Mesodermal cell (in vitro differentiated cells): ENCODE measurements around the gene EZH2.

Source experiments
- H3K27ac ChIP-seq: 2 replicates; pipeline ENCODE4 v1.7.0; 2013; ENCODE audit warnings: mild to moderate bottlenecking, low read depth, low read length, moderate library complexity; ENCODE audit not compliant: severe bottlenecking
- H3K36me3 ChIP-seq: 2 replicates; pipeline ENCODE4 v1.7.1; 2013; ENCODE audit warnings: mild to moderate bottlenecking, low read length, moderate library complexity; ENCODE audit not compliant: control insufficient read depth, insufficient read depth
- H3K4me1 ChIP-seq: one replicate; pipeline ENCODE4 v1.7.1; 2013; ENCODE audit warnings: mild to moderate bottlenecking, low read length; ENCODE audit not compliant: insufficient read depth, control insufficient read depth, poor library complexity, severe bottlenecking
- H3K4me3 ChIP-seq: 2 replicates; pipeline ENCODE4 v1.7.0; 2013; ENCODE audit warnings: low read length, control low read depth, mild to moderate bottlenecking; ENCODE audit not compliant: insufficient read depth, poor library complexity, severe bottlenecking; ENCODE audit errors: extremely low read depth
- H3K9me3 ChIP-seq: 2 replicates; pipeline ENCODE4 v1.7.1; 2013; ENCODE audit warnings: mild to moderate bottlenecking, low read length, moderate library complexity; ENCODE audit not compliant: control insufficient read depth
- WGBS, 2 experiments: methylation state at CpG; one replicate each; pipeline ENCODE4 v1.1.5; 2013; ENCODE audit warnings: missing lambda C conversion rate in 2 of 2; ENCODE audit not compliant: insufficient coverage in 2 of 2; 5-methylcytosine and 5-hydroxymethylcytosine counted together

The EZH2 gene

GRCh38 chr7:148831782-148832181, 52.3 kb downstream of the EZH2 start:
- H3K36me3 ChIP-seq: peaks cover 42% of the 10 kb centered on the region
- H3K27ac ChIP-seq: no peak overlapping the region
- H3K4me1 ChIP-seq: no peaks in the 10 kb centered on the region
- no peaks in the 10 kb centered on the region for H3K9me3 ChIP-seq
- no peak overlapping the region for H3K4me3 ChIP-seq
- 92 to 100% methylated on average over 1 to 2 of the region's 2 CpGs for WGBS, 2 experiments

GRCh38 chr7:148830897-148831692, 53.0 kb downstream of the EZH2 start:
- H3K4me1 ChIP-seq: no peaks in the 10 kb centered on the region
- no peaks in the 10 kb centered on the region for H3K9me3 ChIP-seq
- 100% methylated on average over 1 to 2 of the region's 5 CpGs for WGBS, 2 experiments
- no peak overlapping the region for H3K27ac ChIP-seq
- no peak overlapping the region for H3K4me3 ChIP-seq
- H3K36me3 ChIP-seq: peaks cover 40% of the 10 kb centered on the region

DNA sequence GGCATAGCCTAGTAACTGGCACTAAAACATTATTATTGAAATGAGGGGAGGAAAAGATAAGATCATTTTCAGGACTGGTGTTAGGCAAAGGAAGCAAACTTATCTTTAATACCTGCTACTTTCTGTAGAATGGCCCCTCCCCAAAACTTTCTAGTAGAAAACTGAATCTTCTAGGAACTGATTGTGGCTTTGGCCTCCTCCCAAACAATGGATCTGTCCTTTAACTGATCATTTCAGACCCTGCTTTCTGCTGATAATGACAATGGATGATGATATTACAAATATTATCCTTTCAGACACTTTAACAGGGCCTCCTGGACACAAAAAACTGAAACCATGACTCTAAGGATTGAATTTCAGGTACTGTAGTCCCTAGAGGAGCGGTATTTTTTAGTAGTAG, 55.1 kb downstream of the EZH2 start:
- no CpG with 5 or more reads among the region's 1 CpG for WGBS, 2 experiments
- peaks cover 33% of the 10 kb centered on the region for H3K36me3 ChIP-seq
- H3K27ac ChIP-seq: no peak overlapping the region
- no peaks in the 10 kb centered on the region for H3K9me3 ChIP-seq
- H3K4me1 ChIP-seq: no peaks in the 10 kb centered on the region
- no peak overlapping the region for H3K4me3 ChIP-seq

DNA sequence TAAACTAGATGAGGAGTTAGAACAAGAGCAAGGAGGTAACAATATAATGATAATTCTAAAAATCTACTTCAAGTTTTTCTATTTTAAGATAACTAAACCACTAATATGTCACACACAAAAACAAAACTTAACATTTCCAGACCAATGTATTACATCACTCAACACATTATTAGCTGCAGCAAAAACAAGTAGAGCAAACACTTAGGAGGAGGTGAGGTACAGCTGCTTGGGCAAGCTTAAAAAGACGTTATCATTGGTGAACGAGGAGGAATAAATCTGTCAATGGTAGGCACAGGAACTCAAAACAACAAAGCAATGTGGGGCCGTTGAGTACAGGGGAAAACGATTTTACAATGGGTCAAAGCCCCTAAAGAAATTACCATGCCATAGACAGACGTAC, 58.8 kb downstream of the EZH2 start:
- H3K4me1 ChIP-seq: peaks cover 3% of the 10 kb centered on the region
- no peaks in the 10 kb centered on the region for H3K9me3 ChIP-seq
- 100% methylated on average over 2 of the region's 5 CpGs; no CpG with 5 or more reads in 1 of the 2 experiments for WGBS, 2 experiments
- peaks cover 33% of the 10 kb centered on the region for H3K36me3 ChIP-seq
- H3K27ac ChIP-seq: no peak overlapping the region
- H3K4me3 ChIP-seq: no peak overlapping the region

GRCh38 chr7:148824864-148825263, 59.2 kb downstream of the EZH2 start:
- no CpG with 5 or more reads among the region's 2 CpGs for WGBS, 2 experiments
- Histone ChIP-seq H3K36me3 (peaks cover 33% of the 10 kb centered on the region), H3K9me3 (no peaks in the 10 kb centered on the region), H3K27ac (no peak overlapping the region), H3K4me1 (peaks cover 7% of the 10 kb centered on the region), H3K4me3 (no peak overlapping the region)

DNA sequence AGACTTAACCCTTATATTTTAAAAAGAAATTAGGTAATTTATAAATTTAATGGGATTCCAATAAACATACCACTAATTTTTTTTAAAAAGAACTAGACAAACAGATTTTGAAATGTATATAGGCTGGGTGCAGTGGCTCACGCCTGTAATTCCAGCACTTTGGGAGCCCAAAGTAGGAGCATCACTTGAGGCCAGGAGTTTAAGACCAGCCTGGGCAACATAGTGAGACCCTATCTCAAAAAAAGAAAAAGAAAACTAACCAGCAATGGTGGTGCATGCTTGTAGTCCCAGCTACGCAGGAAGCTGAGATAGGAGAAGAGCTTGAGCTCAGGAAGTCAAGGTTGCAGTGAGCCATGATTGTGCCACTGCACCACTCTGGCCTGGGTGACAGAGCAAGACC, 62.7 kb downstream of the EZH2 start:
- WGBS, 2 experiments: 60 to 100% methylated on average over 1 to 2 of the region's 2 CpGs

DNA sequence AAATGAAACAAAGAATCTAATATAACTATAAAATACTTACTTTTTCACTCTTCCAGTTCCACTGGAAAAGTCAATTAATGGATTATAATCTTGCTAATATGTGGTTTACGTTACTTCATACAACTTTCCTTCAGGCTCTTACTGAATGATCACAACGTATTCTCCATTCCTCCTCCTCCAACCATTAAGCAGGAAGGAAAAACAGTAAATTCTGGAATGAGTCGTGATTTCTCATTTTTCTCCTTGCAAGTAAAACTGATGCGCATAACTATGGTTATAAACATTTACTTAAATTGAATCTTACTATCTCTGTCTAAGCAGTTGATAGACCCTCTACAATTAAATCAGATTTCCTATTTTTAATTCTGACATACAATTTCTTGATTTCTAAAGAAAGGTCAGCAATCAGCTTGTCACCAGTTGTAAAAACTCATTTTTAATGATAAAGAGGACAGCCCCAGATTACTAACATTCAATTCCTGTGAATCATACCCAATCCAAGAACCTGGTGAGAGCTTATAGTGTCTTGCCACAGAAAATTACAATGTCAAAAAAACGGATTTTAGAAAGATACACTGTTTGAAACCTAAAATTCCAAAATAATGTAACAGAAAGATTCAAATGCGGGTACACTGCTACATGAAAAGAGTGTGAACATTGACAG, 64.3 kb downstream of the EZH2 start:
- H3K27ac ChIP-seq: peak overlapping the region; percentile 41
- H3K4me3 ChIP-seq: no peak overlapping the region
- WGBS, 2 experiments: 80 to 90% methylated on average over 2 of the region's 6 CpGs
- peaks cover 40% of the 10 kb centered on the region for H3K36me3 ChIP-seq
- no peaks in the 10 kb centered on the region for H3K9me3 ChIP-seq
- H3K4me1 ChIP-seq: peaks cover 29% of the 10 kb centered on the region

More for the DNA sequence above, 62.7 kb downstream of the EZH2 start:
- Histone ChIP-seq H3K36me3 (peaks cover 30% of the 10 kb centered on the region), H3K4me3 (no peak overlapping the region), H3K9me3 (no peaks in the 10 kb centered on the region), H3K27ac (no peak overlapping the region), H3K4me1 (peaks cover 29% of the 10 kb centered on the region)

DNA sequence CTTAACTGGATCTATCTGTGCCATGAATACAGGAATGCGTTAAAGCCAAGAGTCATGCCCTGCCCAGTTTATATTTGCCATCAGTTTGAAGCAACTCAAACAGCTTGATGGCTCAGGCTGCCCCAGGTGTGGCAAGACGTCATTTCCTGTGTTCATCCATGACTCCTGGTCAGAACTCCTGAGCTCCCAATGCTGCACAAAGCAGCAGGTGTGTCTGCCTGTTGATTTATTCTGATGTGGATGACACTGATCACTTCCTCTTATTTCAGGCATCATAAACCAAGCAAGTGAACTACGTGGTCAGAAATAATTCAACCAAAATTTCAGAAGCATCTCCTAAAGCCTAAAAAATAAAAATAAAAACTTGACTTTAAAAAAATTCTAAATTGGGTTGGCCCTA, 68.5 kb downstream of the EZH2 start:
- H3K36me3 ChIP-seq: peaks cover 73% of the 10 kb centered on the region
- WGBS, 2 experiments: 100% methylated on average over 2 to 3 of the region's 3 CpGs
- no peaks in the 10 kb centered on the region for H3K9me3 ChIP-seq
- H3K4me1 ChIP-seq: peaks cover 29% of the 10 kb centered on the region
- H3K27ac ChIP-seq: no peak overlapping the region
- H3K4me3 ChIP-seq: no peak overlapping the region

GRCh38 chr7:148814922-148815559, 69.0 kb downstream of the EZH2 start:
- peaks cover 79% of the 10 kb centered on the region for H3K36me3 ChIP-seq
- no peaks in the 10 kb centered on the region for H3K9me3 ChIP-seq
- no peak overlapping the region for H3K27ac ChIP-seq
- peaks cover 23% of the 10 kb centered on the region for H3K4me1 ChIP-seq
- no peak overlapping the region for H3K4me3 ChIP-seq
- WGBS, 2 experiments: 93 to 100% methylated on average over 4 to 7 of the region's 10 CpGs

DNA sequence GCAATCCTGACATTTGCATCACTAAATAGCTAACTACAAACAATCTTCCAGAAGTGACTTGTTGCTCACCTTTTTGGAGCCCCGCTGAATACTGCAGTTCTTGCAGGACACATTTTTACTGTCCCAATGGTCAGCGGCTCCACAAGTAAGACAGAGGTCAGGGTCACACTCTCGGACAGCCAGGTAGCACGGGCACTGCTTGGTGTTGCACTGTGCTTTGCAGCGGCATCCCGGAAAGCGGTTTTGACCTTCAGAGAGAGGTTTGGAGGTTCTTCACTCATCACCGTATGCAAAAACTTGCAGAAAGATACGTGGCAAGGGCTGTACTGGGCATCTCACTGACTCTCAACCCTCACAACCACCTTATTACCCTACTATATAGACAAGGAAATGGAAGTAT, 70.2 kb downstream of the EZH2 start:
- H3K4me3 ChIP-seq: no peak overlapping the region
- H3K36me3 ChIP-seq: peaks cover 84% of the 10 kb centered on the region
- H3K9me3 ChIP-seq: no peaks in the 10 kb centered on the region
- WGBS, 2 experiments: 92 to 97% methylated on average over 8 of the region's 9 CpGs
- H3K4me1 ChIP-seq: peaks cover 12% of the 10 kb centered on the region
- H3K27ac ChIP-seq: no peak overlapping the region
